ENCODE data around the gene OR52W1.

DNA sequence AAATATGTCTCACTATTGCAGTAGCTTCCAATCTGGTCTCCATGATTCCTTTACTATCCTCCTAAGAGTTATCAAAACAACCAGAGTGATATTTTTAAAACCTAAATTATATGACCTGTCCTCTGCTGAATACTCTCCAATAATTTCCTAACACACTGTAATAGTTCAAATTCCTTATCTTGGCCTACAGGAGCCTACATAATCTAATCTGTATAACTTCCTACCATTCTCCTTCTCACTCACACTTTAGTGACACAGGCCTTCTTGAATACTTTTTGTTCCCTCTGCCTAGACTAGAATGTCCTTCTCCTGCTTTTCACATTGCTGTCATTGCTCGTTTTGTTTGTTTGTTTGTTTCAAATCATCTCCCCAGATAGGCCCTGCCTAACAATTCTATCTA, 26.0 kb downstream of the OR52W1 start:
- TF ChIP-seq, protein P1, sequence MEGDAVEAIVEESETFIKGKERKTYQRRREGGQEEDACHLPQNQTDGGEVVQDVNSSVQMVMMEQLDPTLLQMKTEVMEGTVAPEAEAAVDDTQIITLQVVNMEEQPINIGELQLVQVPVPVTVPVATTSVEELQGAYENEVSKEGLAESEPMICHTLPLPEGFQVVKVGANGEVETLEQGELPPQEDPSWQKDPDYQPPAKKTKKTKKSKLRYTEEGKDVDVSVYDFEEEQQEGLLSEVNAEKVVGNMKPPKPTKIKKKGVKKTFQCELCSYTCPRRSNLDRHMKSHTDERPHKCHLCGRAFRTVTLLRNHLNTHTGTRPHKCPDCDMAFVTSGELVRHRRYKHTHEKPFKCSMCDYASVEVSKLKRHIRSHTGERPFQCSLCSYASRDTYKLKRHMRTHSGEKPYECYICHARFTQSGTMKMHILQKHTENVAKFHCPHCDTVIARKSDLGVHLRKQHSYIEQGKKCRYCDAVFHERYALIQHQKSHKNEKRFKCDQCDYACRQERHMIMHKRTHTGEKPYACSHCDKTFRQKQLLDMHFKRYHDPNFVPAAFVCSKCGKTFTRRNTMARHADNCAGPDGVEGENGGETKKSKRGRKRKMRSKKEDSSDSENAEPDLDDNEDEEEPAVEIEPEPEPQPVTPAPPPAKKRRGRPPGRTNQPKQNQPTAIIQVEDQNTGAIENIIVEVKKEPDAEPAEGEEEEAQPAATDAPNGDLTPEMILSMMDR (IDR thresholded peaks at IDR 0.05; ENCODE audit: low read depth, low read length, poor library complexity, severe bottlenecking): no peak
- TF ChIP-seq EZH2phosphoT487 (IDR thresholded peaks at IDR 0.05; ENCODE audit: borderline replicate concordance, low read length): no peak
